ENCODE results near the gene PFDN5.

- no peak for TF ChIP-seq CTCF (conservative IDR thresholded peaks at IDR 0.05)
- no peak for TF ChIP-seq ZFX (IDR thresholded peaks at IDR 0.05)
Measured at GRCh38 chr12:53274445-53274844, 20.9 kb upstream of the PFDN5 start.
